IMR-90 (cell line): ENCODE results near the gene HMCN1. TPM values are rescaled to one million over a fixed set of nuclear protein-coding genes. Genes with fewer than 3 reads are reported as not detected.

ENCODE experiments used
- ATAC-seq: fragments of 200-7000 bp; cut with Tn5 transposase; 2 replicates; pipeline ENCODE4 v1.9.1; 2020; ENCODE audit warnings: low read depth, mild to moderate bottlenecking, moderate library complexity
- BruUV-seq: library from RNA; stranded (reverse); fragments of 400-500 nt; replicated peaks from 2 replicates; lab custom pipeline; 2021; lab: Mats Ljungman, UMichigan
- CTCF ChIA-PET: fragments of 300-600 bp; formaldehyde crosslinking; extraction: SDS; loops from one replicate; lab custom pipeline; 2021; ENCODE audit warnings: antibody characterized with exemption; lab: Yijun Ruan, JAX
- POLR2A ChIA-PET: fragments of 300-600 bp; sonication (Branson Sonifier 250); formaldehyde crosslinking; loops from one replicate; lab custom pipeline; 2022; ENCODE audit warnings: antibody characterized with exemption; ENCODE audit not compliant: unreplicated experiment; lab: Charles Lee
- DNase-seq: peaks from one replicate; pipeline ENCODE4 v3.0.0; 2013
- H2AFZ ChIP-seq: replicated peaks from 2 replicates; pipeline ENCODE3; 2013; ENCODE audit warnings: low read length, mild to moderate bottlenecking; ENCODE audit not compliant: poor library complexity
- H2AK5ac ChIP-seq: 2 replicates; pipeline ENCODE4 v1.6.1; 2013; ENCODE audit warnings: low read depth, low read length, inconsistent platforms
- H2AK9ac ChIP-seq: replicated peaks from 2 replicates; pipeline ENCODE3; 2013; ENCODE audit warnings: mild to moderate bottlenecking, low read depth, low read length, moderate library complexity; ENCODE audit not compliant: poor library complexity
- H2BK120ac ChIP-seq: 2 replicates; pipeline ENCODE4 v1.6.1; 2013; ENCODE audit warnings: low read depth, low read length, inconsistent platforms
- H2BK15ac ChIP-seq: 3 replicates; pipeline ENCODE4 v1.6.1; 2013; ENCODE audit warnings: low read depth, low read length, inconsistent platforms
- H2BK20ac ChIP-seq: 2 replicates; pipeline ENCODE4 v1.6.1; 2013; ENCODE audit warnings: low read depth, mild to moderate bottlenecking, inconsistent platforms, low read length, moderate library complexity
- H2BK5ac ChIP-seq: 2 replicates; pipeline ENCODE4 v1.6.1; 2013; ENCODE audit warnings: mild to moderate bottlenecking, low read depth, low read length, inconsistent platforms; ENCODE audit not compliant: poor library complexity, severe bottlenecking
- H3K14ac ChIP-seq: replicated peaks from 2 replicates; pipeline ENCODE4 v1.6.1; 2013; ENCODE audit warnings: low read depth, low read length, inconsistent platforms
- H3K18ac ChIP-seq: 2 replicates; pipeline ENCODE4 v1.6.1; 2013; ENCODE audit warnings: low read depth, low read length, control low read depth
- H3K23ac ChIP-seq: 2 replicates; pipeline ENCODE4 v1.6.1; 2013; ENCODE audit warnings: low read depth, low read length, inconsistent platforms
- H3K27ac ChIP-seq: 2 replicates; pipeline ENCODE4 v1.5.1; 2013; ENCODE audit warnings: mild to moderate bottlenecking, control low read depth, low read length; ENCODE audit not compliant: insufficient read depth
- H3K27me3 ChIP-seq: 2 replicates; pipeline ENCODE4 v1.6.1; 2013; ENCODE audit warnings: low read length; ENCODE audit not compliant: control insufficient read depth, insufficient read depth
- H3K36me3 ChIP-seq: 2 replicates; pipeline ENCODE4 v1.6.1; 2013; ENCODE audit warnings: low read length, mixed read lengths; ENCODE audit not compliant: control insufficient read depth, insufficient read depth
- H3K4ac ChIP-seq: 2 replicates; pipeline ENCODE4 v1.6.1; 2013; ENCODE audit warnings: low read depth, low read length, inconsistent platforms
- H3K4me1 ChIP-seq: 2 replicates; pipeline ENCODE4 v1.6.1; 2013; ENCODE audit warnings: low read length, mixed read lengths; ENCODE audit not compliant: control insufficient read depth, insufficient read depth
- H3K4me2 ChIP-seq: 2 replicates; pipeline ENCODE4 v1.6.1; 2013; ENCODE audit warnings: low read depth, mild to moderate bottlenecking, control low read depth, low read length, moderate library complexity
- H3K4me3 ChIP-seq: 2 replicates; pipeline ENCODE4 v1.5.1; 2013; ENCODE audit warnings: low read depth, mild to moderate bottlenecking, control low read depth, low read length, moderate library complexity; ENCODE audit not compliant: insufficient read depth
- H3K56ac ChIP-seq: 2 replicates; pipeline ENCODE4 v1.6.1; 2013; ENCODE audit warnings: low read length, inconsistent platforms; ENCODE audit not compliant: insufficient read depth; ENCODE audit errors: extremely low read depth
- H3K79me1 ChIP-seq, 2 experiments: 2 replicates each; pipeline ENCODE4 v1.6.1; 2013; ENCODE audit warnings: low read length in 2 of 2, inconsistent platforms in 1 of 2, low read depth in 1 of 2
- H3K9ac ChIP-seq: 2 replicates; pipeline ENCODE4 v1.6.1; 2013; ENCODE audit warnings: low read depth, low read length, control low read depth
- H3K9me1 ChIP-seq: 2 replicates; pipeline ENCODE4 v1.6.1; 2013; ENCODE audit warnings: low read length, inconsistent platforms; ENCODE audit not compliant: insufficient read depth
- H3K9me3 ChIP-seq: 2 replicates; pipeline ENCODE4 v1.6.1; 2013; ENCODE audit warnings: low read length; ENCODE audit not compliant: control insufficient read depth, insufficient read depth
- H4K20me1 ChIP-seq: 2 replicates; pipeline ENCODE4 v1.6.1; 2013; ENCODE audit warnings: low read length, inconsistent platforms; ENCODE audit not compliant: insufficient read depth
- H4K5ac ChIP-seq: 2 replicates; pipeline ENCODE4 v1.6.1; 2013; ENCODE audit warnings: mild to moderate bottlenecking, low read depth, low read length, control low read depth
- H4K8ac ChIP-seq, 2 experiments: 2 replicates each; pipeline ENCODE4 v1.6.1; 2013; ENCODE audit warnings: low read depth in 2 of 2, low read length in 2 of 2, control low read depth in 1 of 2, inconsistent platforms in 1 of 2
- H4K91ac ChIP-seq: 2 replicates; pipeline ENCODE4 v1.6.1; 2013; ENCODE audit warnings: low read depth, low read length, inconsistent platforms; ENCODE audit not compliant: insufficient read depth
- BHLHE40 ChIP-seq: fragments of 150-350 bp; IDR thresholded peaks from 2 replicates; pipeline ENCODE4 v1.6.1; 2016; ENCODE audit warnings: mild to moderate bottlenecking, low read depth, low read length
- CHD1 ChIP-seq: IDR thresholded peaks from 2 replicates; pipeline ENCODE4 v1.6.1; 2012; ENCODE audit warnings: low read depth, low read length, improper control_type of control experiment
- CTCF ChIP-seq: conservative IDR thresholded peaks from 2 replicates; pipeline ENCODE4 v1.5.1; 2012; ENCODE audit warnings: mild to moderate bottlenecking, low read depth, low read length, improper control_type of control experiment
- FOS ChIP-seq: fragments of 150-350 bp; IDR thresholded peaks from 2 replicates; pipeline ENCODE4 v1.6.1; 2016; ENCODE audit warnings: low read depth, low read length
- MAFK ChIP-seq: IDR thresholded peaks from 2 replicates; pipeline ENCODE4 v1.6.1; 2012; ENCODE audit warnings: low read depth, low read length, improper control_type of control experiment
- NFE2L2 ChIP-seq: fragments of 150-350 bp; IDR thresholded peaks from 2 replicates; pipeline ENCODE4 v1.6.1; 2016; ENCODE audit warnings: low read depth, mild to moderate bottlenecking, low read length
- RCOR1 ChIP-seq: IDR thresholded peaks from 2 replicates; pipeline ENCODE4 v1.6.1; 2012; ENCODE audit warnings: mild to moderate bottlenecking, low read length, improper control_type of control experiment; ENCODE audit not compliant: insufficient replicate concordance
- RFX5 ChIP-seq: IDR thresholded peaks from 2 replicates; pipeline ENCODE4 v1.8.0; 2012; ENCODE audit warnings: low read depth, mild to moderate bottlenecking, low read length, moderate library complexity
- WGBS, 2 experiments: methylation state at CpG; one replicate each; pipeline versions ENCODE4 v1.1.5 to v1.1.7; 2013; ENCODE audit warnings: missing lambda C conversion rate in 2 of 2; ENCODE audit not compliant: insufficient read length in 1 of 2; ENCODE audit errors: extremely low coverage in 2 of 2; 5-methylcytosine and 5-hydroxymethylcytosine counted together
- dilution Hi-C: fragments of 300-500 bp; cut with HindIII; formaldehyde crosslinking; loops from one replicate; pipeline ENCODE4 v1.14.3; 2018; ENCODE audit warnings: low sequenced_read_pairs; ENCODE audit not compliant: unreplicated experiment
- in situ Hi-C: fragments of 300-500 bp; cut with MboI; formaldehyde crosslinking; loops from 3 replicates; pipeline ENCODE4 v1.14.3; 2019; ENCODE audit warnings: low sequenced_read_pairs, inconsistent platforms, mixed read lengths
- intact Hi-C: fragments of 100-400 bp; cut with micrococcal nuclease; formaldehyde crosslinking; loops from 2 replicates; pipeline ENCODE4 v1.10.0; 2022
- polyA plus RNA-seq, 3 experiments: library from polyadenylated mRNA; depleted of rRNA; stranded (reverse); fragments of >200 nt; gene quantifications; 2 replicates each; pipeline ENCODE4 v1.2.3, GENCODE V29; 2012; ENCODE audit warnings: low replicate concordance in 1 of 3
- total RNA-seq: library from RNA; depleted of rRNA; stranded (reverse); fragments of >200 nt; gene quantifications from 2 replicates; pipeline ENCODE4 v1.2.3, GENCODE V29; 2012

Gene HMCN1
- total and polyA plus RNA-seq, 2 of the 4 experiments (the other 2 are of a cell fraction): 6.1 to 11.7 TPM

- ChIA-PET CTCF (no interaction called here), POLR2A (no interaction called here)
- H3K9me1 ChIP-seq: no peaks in the 10 kb centered on the region
- in situ Hi-C loops (no loop called here), dilution Hi-C loops (no loop called here), intact Hi-C loops (no loop called here)
- no peak overlapping the region for H3K18ac ChIP-seq
- H2BK20ac ChIP-seq: no peak overlapping the region
- no peaks in the 10 kb centered on the region; the same call in 1 of the 2 replicates for H3K36me3 ChIP-seq
- ATAC-seq (no peak), DNase-seq (no peak)
- H4K8ac ChIP-seq: no peak overlapping the region
- no peak overlapping the region for H3K27ac ChIP-seq
- H3K9ac ChIP-seq: no peak overlapping the region
- no peak overlapping the region for H3K4me3 ChIP-seq
- H2AK9ac ChIP-seq: no peak overlapping the region
- no peak overlapping the region for H4K91ac ChIP-seq
- H3K23ac ChIP-seq: no peak overlapping the region
- no peak overlapping the region for H3K4me2 ChIP-seq
- no peak overlapping the region for H3K4ac ChIP-seq
- no peak overlapping the region for H2BK15ac ChIP-seq
- H3K9me3 ChIP-seq: no peaks in the 10 kb centered on the region
- no peak overlapping the region for H2AFZ ChIP-seq
- H4K20me1 ChIP-seq: no peaks in the 10 kb centered on the region
- no peaks in the 10 kb centered on the region for H3K79me1 ChIP-seq
- H2BK5ac ChIP-seq: no peak overlapping the region
- H2AK5ac ChIP-seq: no peak overlapping the region
- no peaks in the 10 kb centered on the region for H3K27me3 ChIP-seq
- no peak overlapping the region for H3K14ac ChIP-seq
- H4K5ac ChIP-seq: no peak overlapping the region
- H2BK120ac ChIP-seq: no peak overlapping the region
- no peak overlapping the region for H3K56ac ChIP-seq
- WGBS, 2 experiments: no CpG with 5 or more reads among the region's 3 CpGs
- no peaks in the 10 kb centered on the region for H3K4me1 ChIP-seq
- no peak for TF ChIP-seq FOS
- no peak for TF ChIP-seq RCOR1
- no peak for TF ChIP-seq BHLHE40
- no peak for TF ChIP-seq CHD1
- no peak for TF ChIP-seq MAFK
- TF ChIP-seq CTCF: no peak
- no peak for TF ChIP-seq NFE2L2
- TF ChIP-seq RFX5: no peak
- no TSS peak for BruUV-seq
These were observed 430.6 kb downstream of the HMCN1 start for GRCh38 chr1:186164773-186165172.
